K562 (cell line): Measurements from ENCODE around the gene ADAM22. TPM values are rescaled to one million over a fixed set of nuclear protein-coding genes. Genes with fewer than 3 reads are reported as not detected.

ENCODE experiments used
- ADNP ChIP-seq: fragments of 200-800 bp; sonication (Bioruptor generic); IDR thresholded peaks from 2 replicates; pipeline ENCODE4 v1.6.1; 2016; ENCODE audit warnings: missing genetic modification characterization, missing compliant biosample characterization
- CEBPB ChIP-seq: fragments of 450-650 bp; IDR thresholded peaks from 2 replicates; pipeline ENCODE4 v1.6.1; 2016; ENCODE audit warnings: missing genetic modification characterization, missing compliant biosample characterization
- FOXM1 ChIP-seq, 2 experiments: fragments of 450-650 bp in 1 of 2; sonication (generic) in 1 of 2; formaldehyde crosslinking in 1 of 2; IDR thresholded peaks; 2 replicates each; pipeline versions ENCODE4 v1.6.1 to v1.9.0; 2017 to 2022; ENCODE audit warnings: low read depth in 2 of 2, mild to moderate bottlenecking in 2 of 2, missing genetic modification reagents in 1 of 2, moderate library complexity in 1 of 2
- GATAD2B ChIP-seq: fragments of 450-650 bp; IDR thresholded peaks from 2 replicates; pipeline ENCODE4 v1.6.1; 2017; ENCODE audit warnings: mild to moderate bottlenecking, borderline replicate concordance
- KDM4B ChIP-seq, 2 experiments: fragments of 450-650 bp in 1 of 2; sonication (generic) in 1 of 2; IDR thresholded peaks; 2 replicates each; pipeline ENCODE4 v1.6.1; 2016 to 2017; ENCODE audit warnings: borderline replicate concordance in 2 of 2, antibody characterized with exemption in 1 of 2, low read depth in 1 of 2, mild to moderate bottlenecking in 1 of 2
- MLLT1 ChIP-seq, 2 experiments: fragments of 450-650 bp; IDR thresholded peaks; 2 replicates each; pipeline ENCODE4 v1.6.1; 2016
- MTA1 ChIP-seq: fragments of 450-650 bp; IDR thresholded peaks from 2 replicates; pipeline ENCODE4 v1.6.1; 2017; ENCODE audit warnings: borderline replicate concordance
- MYNN ChIP-seq, 2 experiments: sonication (generic); formaldehyde crosslinking in 1 of 2; IDR thresholded peaks; 2 replicates each; pipeline versions ENCODE4 v1.5.0 to v1.6.1; 2016 to 2020; ENCODE audit warnings: antibody characterized with exemption in 1 of 2, missing genetic modification reagents in 1 of 2
- NCOA2 ChIP-seq, 2 experiments: fragments of 450-650 bp; IDR thresholded peaks; 2 replicates each; pipeline ENCODE4 v1.6.1; 2018; ENCODE audit warnings: mild to moderate bottlenecking in 2 of 2, moderate library complexity in 1 of 2; ENCODE audit not compliant: partially characterized antibody in 2 of 2
- NFXL1 ChIP-seq: fragments of 450-650 bp; formaldehyde crosslinking; IDR thresholded peaks from 2 replicates; pipeline ENCODE4 v1.4.0; 2021; ENCODE audit warnings: mild to moderate bottlenecking
- RB1 ChIP-seq: fragments of 450-650 bp; IDR thresholded peaks from 2 replicates; pipeline ENCODE4 v1.6.1; 2017; ENCODE audit warnings: low read depth, mild to moderate bottlenecking
- SIN3B ChIP-seq: fragments of 450-650 bp; IDR thresholded peaks from 2 replicates; pipeline ENCODE4 v1.6.1; 2017; ENCODE audit warnings: low read depth, mild to moderate bottlenecking, moderate library complexity
- SMARCB1 ChIP-seq: IDR thresholded peaks from 2 replicates; pipeline ENCODE4 v1.6.1; 2011; ENCODE audit warnings: improper control_type of control experiment, low read depth; ENCODE audit not compliant: insufficient read length
- TEAD2 ChIP-seq: fragments of 450-650 bp; IDR thresholded peaks from 2 replicates; pipeline ENCODE4 v1.6.1; 2016; ENCODE audit warnings: missing genetic modification characterization, control low read depth, missing compliant biosample characterization
- ZBTB8A ChIP-seq: fragments of 450-650 bp; IDR thresholded peaks from 2 replicates; pipeline ENCODE4 v1.6.1; 2018; ENCODE audit warnings: mild to moderate bottlenecking, moderate library complexity; ENCODE audit not compliant: partially characterized antibody
- polyA plus RNA-seq, 8 experiments: library from polyadenylated mRNA; depleted of rRNA in 4 of 8; stranded (reverse) in 5 of 8; unstranded in 3 of 8; fragments of >200 nt; fragmentation: Nextera tagmentation in 2 of 8; fragmentation: Illumina TruSeq in 1 of 8; extraction: Ambion mirVana in 2 of 8; extraction: Trizol in 1 of 8; gene quantifications; 2 replicates each; pipeline versions ENCODE4 v1.2.1 to v1.2.3, GENCODE V29; 2011 to 2014; ENCODE audit warnings: inconsistent platforms in 1 of 8, missing spikeins in 1 of 8
- total RNA-seq, 7 experiments: library from RNA; depleted of rRNA in 6 of 7; stranded (reverse); fragments of >200 nt in 6 of 7; fragmentation: Illumina TruSeq in 2 of 7; extraction: Trizol in 2 of 7; gene quantifications; 2 replicates each; pipeline versions ENCODE4 v1.2.1 to v1.2.3, GENCODE V29; 2011 to 2021; ENCODE audit warnings: low replicate concordance in 1 of 7
- TF ChIP-seq, protein P1 (sequence below), 2 experiments: fragments of 450-650 bp; IDR thresholded peaks; 2 replicates each; pipeline ENCODE4 v1.6.1; 2016; ENCODE audit warnings: mild to moderate bottlenecking in 2 of 2, borderline replicate concordance in 1 of 2, low read depth in 1 of 2, moderate library complexity in 1 of 2

The ADAM22 gene
- total and polyA plus RNA-seq, 9 of the 15 experiments (the other 6 are each of a cell fraction or from before 2014, with no cell fraction given): 0.01 to 0.58 (median 0.18) TPM

DNA sequence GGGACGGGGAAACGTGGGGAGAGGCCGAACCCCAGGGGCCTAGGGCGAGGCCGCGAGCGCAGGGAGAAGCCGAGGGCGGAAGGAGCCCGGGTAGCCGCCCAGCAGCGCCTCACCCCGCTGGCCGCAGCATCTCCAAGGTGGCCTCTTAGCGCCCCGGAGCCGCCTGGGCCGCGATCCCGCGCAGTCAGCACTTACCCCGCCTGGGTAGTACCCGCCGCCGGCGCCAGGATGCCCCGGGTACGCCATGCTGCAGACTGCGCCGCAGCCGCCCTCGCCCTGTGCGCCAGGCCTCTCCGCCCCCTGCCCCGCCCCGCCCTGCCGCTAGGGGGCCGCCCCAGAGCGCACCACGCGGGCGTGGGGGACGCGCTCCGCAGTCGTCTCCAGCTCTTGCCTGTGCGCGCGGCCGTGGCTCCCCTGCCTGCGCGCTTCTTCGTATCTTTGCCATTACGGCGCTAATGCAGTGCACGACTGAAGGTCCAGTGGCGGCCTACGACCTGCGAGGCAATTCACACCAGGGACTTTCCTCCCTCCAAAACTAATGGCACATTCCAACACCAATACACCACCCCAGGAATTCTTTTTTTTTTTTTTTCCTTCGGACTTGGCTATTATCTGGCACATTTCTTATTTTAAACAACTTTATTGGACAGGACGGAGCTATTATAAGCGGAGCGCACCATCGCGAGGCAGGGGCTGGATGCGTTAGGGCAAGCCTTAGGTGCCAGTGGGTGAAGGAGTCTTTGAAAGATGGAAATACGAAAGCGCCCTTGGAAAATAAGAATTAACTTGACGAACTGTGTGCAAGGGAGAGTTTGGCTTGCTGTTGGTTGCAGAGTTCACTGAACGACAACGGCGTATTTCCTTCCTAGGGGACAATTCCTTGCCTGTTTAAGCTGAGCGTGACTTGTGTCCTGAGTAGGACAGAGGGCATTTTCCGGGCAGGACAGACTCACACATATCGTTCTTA is 286.0 kb downstream of the ADAM22 start, which contains the start of gene SRI (continued):
- TF ChIP-seq RB1 (peak; percentile 85; the same call in 1 of the 2 replicates), MYNN (IDR thresholded peaks at IDR 0.05) (peak; percentile 18; the same call in 1 of the 2 replicates), MYNN (CRISPR knock-in tag; IDR thresholded peaks at IDR 0.05) (no peak), GATAD2B (no peak; the same call in 1 of the 2 replicates), SMARCB1 (no peak), NCOA2 (IDR thresholded peaks at IDR 0.05; ENCODE audit: partially characterized antibody in 2 of 2) (no peak), FOXM1 (IDR thresholded peaks at IDR 0.05; ENCODE audit: low read depth) (no peak), FOXM1 (CRISPR knock-in tag; IDR thresholded peaks at IDR 0.05; ENCODE audit: low read depth) (peak; percentile 65; the same call in 1 of the 2 replicates), SIN3B (peak; percentile 51; the same call in 1 of the 2 replicates), KDM4B (IDR thresholded peaks at IDR 0.05; ENCODE audit: borderline replicate concordance in 2 of 2, low read depth in 1 of 2) (no peak; a peak in 1 of 4 replicates), ADNP (tag) (no peak), CEBPB (tag) (no peak), TEAD2 (tag) (peak; percentile 40; the same call in 1 of the 2 replicates), MLLT1 (IDR thresholded peaks at IDR 0.05) (no peak), ZBTB8A (no peak), MTA1 (no peak), NFXL1 (no peak)
- TF ChIP-seq, protein P1, sequence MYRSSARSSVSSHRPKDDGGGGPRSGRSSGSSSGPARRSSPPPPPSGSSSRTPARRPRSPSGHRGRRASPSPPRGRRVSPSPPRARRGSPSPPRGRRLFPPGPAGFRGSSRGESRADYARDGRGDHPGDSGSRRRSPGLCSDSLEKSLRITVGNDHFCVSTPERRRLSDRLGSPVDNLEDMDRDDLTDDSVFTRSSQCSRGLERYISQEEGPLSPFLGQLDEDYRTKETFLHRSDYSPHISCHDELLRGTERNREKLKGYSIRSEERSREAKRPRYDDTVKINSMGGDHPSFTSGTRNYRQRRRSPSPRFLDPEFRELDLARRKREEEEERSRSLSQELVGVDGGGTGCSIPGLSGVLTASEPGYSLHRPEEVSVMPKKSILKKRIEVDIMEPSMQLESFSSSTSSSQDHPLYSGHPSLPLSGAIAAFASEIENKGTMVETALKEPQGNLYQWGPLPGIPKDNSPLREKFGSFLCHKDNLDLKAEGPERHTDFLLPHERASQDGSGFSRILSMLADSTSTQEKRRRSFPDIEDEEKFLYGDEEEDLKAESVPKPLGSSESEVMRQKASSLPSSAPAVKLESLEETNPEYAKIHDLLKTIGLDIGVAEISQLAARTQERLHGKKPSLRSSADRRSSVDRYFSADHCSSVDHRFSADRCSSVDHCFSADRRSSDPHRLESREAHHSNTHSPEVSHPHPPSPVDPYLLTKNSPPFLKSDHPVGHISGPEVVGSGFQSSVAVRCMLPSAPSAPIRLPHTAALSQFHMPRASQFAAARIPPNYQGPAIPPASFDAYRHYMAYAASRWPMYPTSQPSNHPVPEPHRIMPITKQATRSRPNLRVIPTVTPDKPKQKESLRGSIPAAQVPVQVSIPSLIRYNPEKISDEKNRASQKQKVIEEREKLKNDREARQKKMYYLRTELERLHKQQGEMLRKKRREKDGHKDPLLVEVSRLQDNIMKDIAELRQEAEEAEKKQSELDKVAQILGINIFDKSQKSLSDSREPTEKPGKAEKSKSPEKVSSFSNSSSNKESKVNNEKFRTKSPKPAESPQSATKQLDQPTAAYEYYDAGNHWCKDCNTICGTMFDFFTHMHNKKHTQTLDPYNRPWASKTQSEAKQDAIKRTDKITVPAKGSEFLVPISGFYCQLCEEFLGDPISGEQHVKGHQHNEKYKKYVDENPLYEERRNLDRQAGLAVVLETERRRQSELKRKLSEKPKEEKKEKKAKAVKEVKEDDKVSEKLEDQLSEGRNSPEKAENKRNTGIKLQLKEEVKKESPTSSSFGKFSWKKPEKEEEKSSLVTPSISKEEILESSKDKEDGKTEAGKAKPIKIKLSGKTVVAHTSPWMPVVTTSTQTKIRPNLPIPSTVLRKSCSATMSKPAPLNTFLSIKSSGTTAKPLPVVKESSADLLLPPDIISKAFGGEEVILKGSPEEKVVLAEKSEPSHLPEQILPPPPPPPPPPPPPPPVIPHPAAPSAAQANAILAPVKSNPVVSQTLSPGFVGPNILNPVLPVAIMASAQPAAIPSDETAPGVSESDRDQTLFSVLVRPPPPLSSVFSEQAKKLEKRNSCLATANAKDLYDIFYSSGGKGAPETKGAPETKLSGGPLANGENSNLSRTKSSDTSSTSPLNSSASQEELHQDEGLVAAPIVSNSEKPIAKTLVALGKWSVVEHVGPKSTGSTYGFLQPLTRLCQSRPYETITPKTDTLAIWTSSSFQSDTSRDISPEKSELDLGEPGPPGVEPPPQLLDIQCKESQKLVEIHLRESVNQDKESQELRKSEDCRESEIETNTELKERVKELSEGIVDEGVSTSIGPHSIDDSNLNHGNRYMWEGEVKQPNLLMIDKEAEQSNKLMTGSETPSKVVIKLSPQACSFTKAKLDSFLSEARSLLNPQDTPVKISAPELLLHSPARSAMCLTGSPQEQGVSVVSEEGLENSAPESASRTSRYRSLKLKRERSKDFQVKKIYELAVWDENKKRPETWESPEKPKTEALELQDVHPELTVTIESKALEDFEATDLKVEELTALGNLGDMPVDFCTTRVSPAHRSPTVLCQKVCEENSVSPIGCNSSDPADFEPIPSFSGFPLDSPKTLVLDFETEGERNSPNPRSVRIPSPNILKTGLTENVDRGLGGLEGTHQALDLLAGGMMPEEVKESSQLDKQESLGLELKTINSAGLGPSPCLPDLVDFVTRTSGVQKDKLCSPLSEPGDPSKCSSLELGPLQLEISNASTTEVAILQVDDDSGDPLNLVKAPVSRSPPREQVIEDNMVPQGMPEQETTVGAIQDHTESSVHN (IDR thresholded peaks at IDR 0.05; ENCODE audit: borderline replicate concordance in 1 of 2, low read depth in 1 of 2): no peak
